ENCODE measurements around the gene PDLIM1.

PDLIM1 gene

DNA sequence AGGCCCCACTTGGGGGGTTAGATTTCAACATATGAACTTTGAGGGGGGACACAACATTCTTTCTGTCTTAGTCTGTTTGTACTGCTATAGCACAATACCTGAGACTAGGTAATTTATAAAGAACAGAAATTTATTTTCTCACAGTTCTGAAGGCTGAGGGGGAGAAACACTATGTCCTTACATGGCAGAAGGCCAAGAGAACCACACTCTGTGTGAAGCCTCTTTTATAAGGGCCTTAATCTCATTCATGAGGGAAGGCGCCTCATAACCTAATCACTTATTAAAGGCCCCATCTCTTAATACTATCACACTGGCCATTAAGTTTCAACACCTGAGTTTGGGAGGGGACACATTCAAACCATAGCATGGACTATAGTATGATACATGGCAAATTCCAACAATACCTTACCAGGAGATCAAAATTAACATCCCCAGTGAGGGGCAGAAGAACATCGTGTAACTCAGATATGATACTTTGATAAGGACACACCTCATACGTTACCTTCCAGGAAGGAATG, 9.3 kb upstream of the PDLIM1 start:
- DNase-seq (ENCODE audit: low read depth) = no peak
- no peak for TF ChIP-seq CTCF (IDR thresholded peaks at IDR 0.05; ENCODE audit: control insufficient read depth, extremely low read depth, insufficient read depth)
- no peak overlapping the region for H3K4me3 ChIP-seq (ENCODE audit: low read depth, low read length)

DNA sequence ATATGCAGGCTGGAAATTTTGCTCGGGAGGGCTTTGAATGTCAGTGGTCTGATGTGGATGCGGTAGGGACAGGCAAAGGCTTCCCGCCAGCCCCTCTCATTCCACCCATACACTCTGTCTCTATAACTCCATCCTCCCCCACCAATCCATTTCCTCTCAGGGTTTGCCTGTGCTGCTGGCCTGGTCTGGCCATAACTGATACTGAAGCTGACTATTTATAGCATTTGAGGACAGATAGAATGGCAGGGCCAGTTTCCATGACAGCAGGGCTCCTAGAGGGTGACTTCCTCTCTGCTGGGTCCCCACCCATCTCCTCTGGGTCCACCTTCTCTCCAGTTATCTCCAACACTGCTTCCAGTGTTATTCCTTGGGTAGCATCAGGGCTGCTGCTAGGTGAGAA, 6.6 kb upstream of the PDLIM1 start:
- no peak for TF ChIP-seq CTCF (IDR thresholded peaks at IDR 0.05; ENCODE audit: control insufficient read depth, extremely low read depth, insufficient read depth)
- DNase-seq (ENCODE audit: low read depth) = no peak
- no peak overlapping the region for H3K4me3 ChIP-seq (ENCODE audit: low read depth, low read length)

DNA sequence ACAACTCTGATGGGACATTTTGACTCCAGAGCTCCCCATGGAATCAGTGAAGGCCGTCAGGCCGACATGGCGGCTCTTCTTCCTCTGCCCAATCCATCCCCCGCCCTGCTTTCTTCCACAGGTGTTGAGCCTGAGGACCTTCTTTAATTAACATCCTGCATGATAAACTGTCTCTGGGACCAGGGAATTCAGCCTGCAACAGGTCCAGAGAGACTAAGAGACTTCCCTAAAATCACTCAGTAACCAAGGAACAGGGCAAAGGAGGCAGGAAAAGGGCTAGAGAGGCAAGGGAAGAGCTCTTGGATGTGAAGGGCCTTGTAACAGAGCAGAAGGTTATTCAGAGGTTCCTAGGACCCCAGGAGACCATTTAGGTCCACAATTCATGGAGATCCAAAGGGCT, 6.0 kb upstream of the PDLIM1 start:
- no peak for DNase-seq (ENCODE audit: low read depth)
- TF ChIP-seq CTCF (IDR thresholded peaks at IDR 0.05; ENCODE audit: control insufficient read depth, extremely low read depth, insufficient read depth) = no peak
- H3K4me3 ChIP-seq (ENCODE audit: low read depth, low read length) = no peak overlapping the region

GRCh38 chr10:95295031-95295755, 4.4 kb upstream of the PDLIM1 start:
- H3K4me3 ChIP-seq (ENCODE audit: low read depth, low read length) = no peak overlapping the region
- DNase-seq (ENCODE audit: low read depth) = no peak
- no peak for TF ChIP-seq CTCF (IDR thresholded peaks at IDR 0.05; ENCODE audit: control insufficient read depth, extremely low read depth, insufficient read depth)

GRCh38 chr10:95293631-95294030, 2.8 kb upstream of the PDLIM1 start:
- DNase-seq (ENCODE audit: low read depth) = no peak
- no peak for TF ChIP-seq CTCF (IDR thresholded peaks at IDR 0.05; ENCODE audit: control insufficient read depth, extremely low read depth, insufficient read depth)
- H3K4me3 ChIP-seq (ENCODE audit: low read depth, low read length) = no peak overlapping the region

DNA sequence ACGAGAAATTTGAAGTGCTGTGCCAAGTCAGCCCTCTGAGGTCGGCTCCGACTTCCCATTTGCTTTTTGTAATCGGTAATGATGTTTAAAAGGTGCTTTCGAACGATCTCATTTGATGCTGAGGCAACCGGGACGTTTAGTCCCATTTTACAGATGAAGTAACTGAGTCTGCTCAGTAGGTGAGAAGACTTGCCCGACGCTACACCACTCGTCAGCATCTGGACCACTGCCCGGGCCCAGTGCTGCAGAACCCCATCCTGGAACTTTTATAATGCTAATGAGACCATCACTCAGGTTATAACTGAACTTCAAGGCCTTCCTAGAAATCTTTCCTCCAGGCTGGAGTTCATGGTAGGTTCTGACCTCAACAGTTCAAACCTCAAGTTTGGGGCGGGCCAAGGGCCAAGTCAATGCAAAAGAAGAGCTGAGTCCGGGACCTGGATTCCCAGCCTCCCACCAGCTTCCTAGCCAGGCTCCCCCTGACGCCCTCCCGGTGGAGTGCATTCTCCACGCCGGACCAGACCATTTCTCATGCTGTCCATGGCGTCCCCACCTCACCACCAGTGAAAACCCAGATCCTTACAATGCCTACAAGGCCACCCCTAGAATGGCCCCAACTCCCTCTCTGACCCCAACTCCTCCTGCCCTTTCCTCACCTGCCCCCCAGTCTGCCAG, 699 bp upstream of the PDLIM1 start:
- peak overlapping the region; percentile 38 for H3K4me3 ChIP-seq (ENCODE audit: low read depth, low read length)
- no peak for DNase-seq (ENCODE audit: low read depth)
- no peak for TF ChIP-seq CTCF (IDR thresholded peaks at IDR 0.05; ENCODE audit: control insufficient read depth, extremely low read depth, insufficient read depth)

All from LNCaP clone FGC (cell line).